H1 (cell line): ENCODE results near the gene ZMAT5. TPM values are rescaled to one million over a fixed set of nuclear protein-coding genes. Genes with fewer than 3 reads are reported as not detected.

Source experiments
- CTCF ChIA-PET: fragments of 300-600 bp; sonication (Branson Sonifier 250); formaldehyde crosslinking; loops from one replicate; lab custom pipeline; 2021; ENCODE audit not compliant: partially characterized antibody; lab: Charles Lee
- POLR2A ChIA-PET: fragments of 300-600 bp; sonication (Branson Sonifier 250); formaldehyde crosslinking; loops from one replicate; lab custom pipeline; 2021; ENCODE audit warnings: inconsistent platforms; ENCODE audit not compliant: partially characterized antibody; lab: Charles Lee
- DNase-seq, 2 experiments: peaks; one replicate each; pipeline versions ENCODE4 v3.0.0 to v3.0.0-alpha.2; 2010 to 2022; ENCODE audit warnings: low spot score in 2 of 2, low read depth in 1 of 2, mixed read lengths in 1 of 2
- FAIRE-seq: peaks from 2 replicates; lab custom pipeline; 2011; peaks lifted over from hg19 to GRCh38; lab: Jason Lieb, UNC
- H2AFZ ChIP-seq: 2 replicates; pipeline ENCODE4 v1.8.1; 2012; ENCODE audit warnings: low read length, inconsistent platforms
- H2AK5ac ChIP-seq: 2 replicates; pipeline ENCODE4 v1.6.1; 2013; ENCODE audit warnings: low read depth, low read length
- H2BK120ac ChIP-seq: replicated peaks from 2 replicates; pipeline ENCODE3; 2013; ENCODE audit warnings: low read depth, low read length, inconsistent platforms
- H2BK12ac ChIP-seq: 2 replicates; pipeline ENCODE4 v1.6.1; 2013; ENCODE audit warnings: low read depth, low read length
- H2BK15ac ChIP-seq: 2 replicates; pipeline ENCODE4 v1.6.1; 2013; ENCODE audit warnings: low read length
- H2BK20ac ChIP-seq: 2 replicates; pipeline ENCODE4 v1.6.1; 2013; ENCODE audit warnings: low read length
- H2BK5ac ChIP-seq: 2 replicates; pipeline ENCODE4 v1.6.1; 2013; ENCODE audit warnings: low read depth, low read length
- H3K14ac ChIP-seq: 2 replicates; pipeline ENCODE4 v1.6.1; 2013; ENCODE audit warnings: inconsistent platforms; ENCODE audit not compliant: insufficient read length
- H3K18ac ChIP-seq: 2 replicates; pipeline ENCODE4 v1.6.1; 2013; ENCODE audit warnings: low read length; ENCODE audit errors: extremely low read depth
- H3K23ac ChIP-seq: 2 replicates; pipeline ENCODE4 v1.6.1; 2013; ENCODE audit warnings: inconsistent platforms; ENCODE audit not compliant: insufficient read length
- H3K23me2 ChIP-seq: 2 replicates; pipeline ENCODE4 v1.6.1; 2013; ENCODE audit warnings: low read depth, low read length
- H3K27ac ChIP-seq: 2 replicates; pipeline ENCODE4 v1.6.1; 2011; ENCODE audit warnings: low read depth, low read length, inconsistent platforms
- H3K27me3 ChIP-seq, 4 experiments: replicated peaks in 1 of 4; 1 replicate in 1 of 4; 2 replicates in 3 of 4; pipeline versions ENCODE4 v1.6.1 to v1.8.1; 2011 to 2013; ENCODE audit warnings: low read length in 3 of 4, mild to moderate bottlenecking in 3 of 4, inconsistent platforms in 2 of 4, mixed read lengths in 2 of 4, moderate library complexity in 1 of 4; ENCODE audit not compliant: control insufficient read depth in 3 of 4, insufficient read depth in 3 of 4; ENCODE audit errors: extremely low read depth in 1 of 4
- H3K36me3 ChIP-seq, 4 experiments: 2 replicates each; pipeline versions ENCODE4 v1.6.1 to v1.8.1; 2011 to 2013; ENCODE audit warnings: mild to moderate bottlenecking in 4 of 4, low read length in 3 of 4, moderate library complexity in 2 of 4, control low read depth in 1 of 4, inconsistent platforms in 1 of 4; ENCODE audit not compliant: insufficient read depth in 4 of 4, control insufficient read depth in 2 of 4
- H3K4ac ChIP-seq: replicated peaks from 2 replicates; pipeline ENCODE3; 2013; ENCODE audit warnings: low read length, low read depth, mixed read lengths, inconsistent platforms; ENCODE audit not compliant: insufficient read length
- H3K4me1 ChIP-seq, 4 experiments: replicated peaks in 1 of 4; 1 replicate in 1 of 4; 2 replicates in 3 of 4; pipeline versions ENCODE4 v1.6.1 to v1.8.1; 2011 to 2013; ENCODE audit warnings: low read length in 3 of 4, inconsistent platforms in 2 of 4, mixed read lengths in 1 of 4; ENCODE audit not compliant: insufficient read depth in 4 of 4, control insufficient read depth in 3 of 4
- H3K4me2 ChIP-seq, 2 experiments: 2 replicates each; pipeline versions ENCODE4 v1.6.1 to v1.8.1; 2011 to 2013; ENCODE audit warnings: low read depth in 2 of 2, low read length in 2 of 2, control low read depth in 1 of 2, inconsistent platforms in 1 of 2, mild to moderate bottlenecking in 1 of 2; ENCODE audit not compliant: insufficient read depth in 1 of 2
- H3K4me3 ChIP-seq, 4 experiments: fragments of 200-600, 300-600 bp in 1 of 4; sonication (generic), shearing (Covaris generic), sonication (Bioruptor Twin) in 1 of 4; 2 replicates each; pipeline versions ENCODE4 v1.5.1 to v1.8.1; 2011 to 2016; ENCODE audit warnings: low read length in 4 of 4, low read depth in 3 of 4, control low read depth in 2 of 4, inconsistent platforms in 2 of 4, mild to moderate bottlenecking in 2 of 4, mixed read lengths in 1 of 4, moderate library complexity in 1 of 4; ENCODE audit not compliant: insufficient read depth in 2 of 4; ENCODE audit errors: extremely low read depth in 1 of 4
- H3K56ac ChIP-seq: replicated peaks from 2 replicates; pipeline ENCODE3; 2013; ENCODE audit warnings: low read depth, mild to moderate bottlenecking, mixed read lengths, low read length, inconsistent platforms; ENCODE audit not compliant: insufficient read length
- H3K79me1 ChIP-seq: 2 replicates; pipeline ENCODE4 v1.6.1; 2013; ENCODE audit warnings: low read depth, low read length, control low read depth
- H3K79me2 ChIP-seq, 2 experiments: 2 replicates each; pipeline versions ENCODE4 v1.6.1 to v1.8.1; 2012 to 2013; ENCODE audit warnings: low read length in 2 of 2, mild to moderate bottlenecking in 2 of 2, inconsistent platforms in 1 of 2; ENCODE audit not compliant: insufficient read depth in 2 of 2, control insufficient read depth in 1 of 2
- H3K9ac ChIP-seq, 4 experiments: replicated peaks in 1 of 4; 1 replicate in 1 of 4; 2 replicates in 3 of 4; pipeline versions ENCODE4 v1.6.1 to v1.8.1; 2011 to 2013; ENCODE audit warnings: low read depth in 3 of 4, low read length in 3 of 4, control low read depth in 2 of 4, mild to moderate bottlenecking in 2 of 4, moderate library complexity in 2 of 4, inconsistent platforms in 1 of 4; ENCODE audit errors: extremely low read depth in 1 of 4
- H3K9me3 ChIP-seq, 2 experiments: 2 replicates each; pipeline versions ENCODE4 v1.6.1 to v1.8.1; 2012 to 2013; ENCODE audit warnings: mild to moderate bottlenecking in 2 of 2, moderate library complexity in 2 of 2, control low read depth in 1 of 2, inconsistent platforms in 1 of 2, low read depth in 1 of 2, low read length in 1 of 2, mixed read lengths in 1 of 2; ENCODE audit not compliant: insufficient read depth in 2 of 2
- H4K20me1 ChIP-seq, 2 experiments: replicated peaks in 1 of 2; 2 replicates each; pipeline versions ENCODE3 to v1.8.1; 2011 to 2013; ENCODE audit warnings: inconsistent platforms in 2 of 2, low read length in 2 of 2, mild to moderate bottlenecking in 1 of 2; ENCODE audit not compliant: insufficient read depth in 2 of 2, control insufficient read depth in 1 of 2
- H4K5ac ChIP-seq: 2 replicates; pipeline ENCODE4 v1.6.1; 2013; ENCODE audit warnings: low read length, low read depth, mixed read lengths, inconsistent platforms; ENCODE audit not compliant: insufficient read length
- H4K8ac ChIP-seq: 2 replicates; pipeline ENCODE4 v1.8.0; 2013; ENCODE audit warnings: mild to moderate bottlenecking, moderate library complexity, low read length, inconsistent platforms; ENCODE audit not compliant: insufficient read depth; ENCODE audit errors: extremely low read depth
- H4K91ac ChIP-seq: replicated peaks from 2 replicates; pipeline ENCODE3; 2013; ENCODE audit warnings: low read length, mixed read lengths, inconsistent platforms; ENCODE audit not compliant: insufficient read length
- EGR1 ChIP-seq: IDR thresholded peaks from 2 replicates; pipeline ENCODE4 v1.6.1; 2011; ENCODE audit warnings: low read depth, low read length, borderline replicate concordance
- SP2 ChIP-seq: IDR thresholded peaks from 2 replicates; pipeline ENCODE4 v1.6.1; 2012; ENCODE audit warnings: mild to moderate bottlenecking, low read length, inconsistent platforms
- WGBS, 2 experiments: shearing (Covaris generic) in 1 of 2; methylation state at CpG; one replicate each; pipeline versions ENCODE4 v1.1.6 to v1.1.7; 2013 to 2015; ENCODE audit warnings: low lambda C conversion rate in 2 of 2, mixed read lengths in 2 of 2, inconsistent platforms in 1 of 2, low coverage in 1 of 2, missing lambda C conversion rate in 1 of 2; ENCODE audit not compliant: insufficient replicate concordance in 2 of 2, insufficient coverage in 1 of 2, insufficient read length in 1 of 2; ENCODE audit errors: extremely low coverage in 1 of 2, missing lambda C conversion rate in 1 of 2; 5-methylcytosine and 5-hydroxymethylcytosine counted together
- polyA plus RNA-seq, 7 experiments: library from polyadenylated mRNA; depleted of rRNA in 3 of 7; stranded (reverse) in 5 of 7; unstranded in 2 of 7; fragments of >200 nt in 5 of 7; fragments of 200-250 nt in 2 of 7; gene quantifications; 1 replicate in 5 of 7; 2 replicates in 1 of 7; 4 replicates in 1 of 7; pipeline versions ENCODE4 v1.2.1 to v1.2.3, GENCODE V29; 2011 to 2013; ENCODE audit warnings: missing spikeins in 2 of 7, mixed read lengths in 2 of 7
- total RNA-seq: library from RNA; stranded (reverse); fragmentation: NEBNext Ultra II Directional; extraction: Animal tissue kit (Norgen Biotek cat#: 25700); gene quantifications from 2 replicates; pipeline ENCODE4 v1.2.1, GENCODE V29; 2021

ZMAT5 gene
- total and polyA plus RNA-seq, 2 of the 8 experiments (the other 6 are each of a cell fraction or from before 2014, with no cell fraction given), result 14.0 to 38.3 TPM

DNA sequence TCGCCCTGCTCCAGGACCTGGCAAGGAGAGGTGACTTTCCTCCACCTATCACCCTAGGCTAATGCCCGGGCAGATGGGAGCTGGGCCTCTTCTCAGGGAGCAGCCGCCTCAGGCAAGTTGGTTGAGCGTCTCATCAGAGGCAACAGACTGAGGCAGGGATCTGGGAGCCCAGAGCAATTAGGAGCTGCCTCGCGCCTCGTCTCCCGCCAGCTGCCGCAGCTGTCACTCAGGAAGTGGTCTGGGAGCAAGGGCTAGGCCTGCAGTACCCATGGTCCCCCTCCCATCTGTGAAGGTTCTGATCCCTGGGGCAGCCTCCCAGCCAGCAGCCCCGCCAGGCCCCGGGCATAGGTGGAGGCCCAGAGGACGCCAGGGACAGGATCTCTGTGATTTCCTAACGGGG lies 51.6 kb downstream of the ZMAT5 start:
- Histone ChIP-seq H3K4me1 (peaks cover 0 to 5% (median 3%) of the 10 kb centered on the region in 4 experiments; a peak in 5 of 7 replicates), H2AFZ (no peak overlapping the region), H2BK120ac (no peak overlapping the region), H3K23me2 (no peaks in the 10 kb centered on the region; the same call in 1 of the 2 replicates), H3K79me1 (no peaks in the 10 kb centered on the region; the same call in 1 of the 2 replicates), H2AK5ac (no peak overlapping the region), H3K9ac (no peak overlapping the region), H4K91ac (no peak overlapping the region), H3K23ac (no peak overlapping the region), H2BK15ac (no peak overlapping the region), H3K14ac (no peak overlapping the region), H3K79me2 (no peaks in the 10 kb centered on the region), H4K8ac (no peak overlapping the region), H4K5ac (no peak overlapping the region), H2BK5ac (no peak overlapping the region), H2BK20ac (no peak overlapping the region), H3K27me3 (peaks cover 11 to 18% (median 16%) of the 10 kb centered on the region in 4 experiments), H3K4me2 (no peak overlapping the region), H2BK12ac (no peak overlapping the region), H3K27ac (no peak overlapping the region), H3K56ac (no peak overlapping the region), H4K20me1 (peaks cover 0 to 4% of the 10 kb centered on the region in 2 experiments), H3K4me3 (no peak overlapping the region), H3K18ac (no peak overlapping the region), H3K36me3 (no peaks in the 10 kb centered on the region), H3K9me3 (no peaks in the 10 kb centered on the region), H3K4ac (no peak overlapping the region)
- CTCF ChIA-PET, result interaction anchor here (1.0 to 4.1 kb wide), 7 partner anchors 7 to 289 kb away, joined by 3 to 25 read pairs (median 5); no protein-coding TSS in a partner anchor
- WGBS, 2 experiments, result 79% methylated on average over 13 of the region's 13 CpGs; no CpG with 5 or more reads in 1 of the 2 experiments
- POLR2A ChIA-PET, result interaction anchor here (1.1 kb wide), 1 partner anchor 14 kb away, joined by 4 read pairs; no protein-coding TSS in a partner anchor
- TF ChIP-seq EGR1, result no peak
- no peak for TF ChIP-seq SP2
- no peak for DNase-seq
- FAIRE-seq, result no peak
